ENCODE data around the gene ATXN8OS. TPM values are rescaled to one million over a fixed set of nuclear protein-coding genes. Genes with fewer than 3 reads are reported as not detected.

Gene ATXN8OS
- total RNA-seq, 4 donors from 2014 or later: not detected

- no peak overlapping the region for H3K27ac ChIP-seq
- no peaks in the 10 kb centered on the region for H3K36me3 ChIP-seq
- TF ChIP-seq POLR2A (IDR thresholded peaks at IDR 0.05): no peak
- no peak for DNase-seq (ENCODE audit: low spot score in 2 of 2)
- no peaks in the 10 kb centered on the region for H3K4me1 ChIP-seq
- H3K9me3 ChIP-seq: no peaks in the 10 kb centered on the region
- H3K27me3 ChIP-seq: no peaks in the 10 kb centered on the region
- 81 to 83% methylated on average over 1 of the region's 1 CpG for WGBS, 2 donors
- H3K4me3 ChIP-seq: no peak overlapping the region
Measured at GRCh38 chr13:70172946-70173597, 65.4 kb downstream of the ATXN8OS start.

GRCh38 chr13:70173598-70173959 lies 66.0 kb downstream of the ATXN8OS start:
- Histone ChIP-seq H3K36me3 (no peaks in the 10 kb centered on the region), H3K4me1 (no peaks in the 10 kb centered on the region), H3K9me3 (no peaks in the 10 kb centered on the region), H3K27me3 (no peaks in the 10 kb centered on the region), H3K27ac (no peak overlapping the region), H3K4me3 (no peak overlapping the region)
- 38 to 42% methylated on average over 1 of the region's 1 CpG for WGBS, 2 donors
- no peak for TF ChIP-seq EP300 (IDR thresholded peaks at IDR 0.05)
- TF ChIP-seq POLR2A (IDR thresholded peaks at IDR 0.05): no peak
- TF ChIP-seq, protein P1, sequence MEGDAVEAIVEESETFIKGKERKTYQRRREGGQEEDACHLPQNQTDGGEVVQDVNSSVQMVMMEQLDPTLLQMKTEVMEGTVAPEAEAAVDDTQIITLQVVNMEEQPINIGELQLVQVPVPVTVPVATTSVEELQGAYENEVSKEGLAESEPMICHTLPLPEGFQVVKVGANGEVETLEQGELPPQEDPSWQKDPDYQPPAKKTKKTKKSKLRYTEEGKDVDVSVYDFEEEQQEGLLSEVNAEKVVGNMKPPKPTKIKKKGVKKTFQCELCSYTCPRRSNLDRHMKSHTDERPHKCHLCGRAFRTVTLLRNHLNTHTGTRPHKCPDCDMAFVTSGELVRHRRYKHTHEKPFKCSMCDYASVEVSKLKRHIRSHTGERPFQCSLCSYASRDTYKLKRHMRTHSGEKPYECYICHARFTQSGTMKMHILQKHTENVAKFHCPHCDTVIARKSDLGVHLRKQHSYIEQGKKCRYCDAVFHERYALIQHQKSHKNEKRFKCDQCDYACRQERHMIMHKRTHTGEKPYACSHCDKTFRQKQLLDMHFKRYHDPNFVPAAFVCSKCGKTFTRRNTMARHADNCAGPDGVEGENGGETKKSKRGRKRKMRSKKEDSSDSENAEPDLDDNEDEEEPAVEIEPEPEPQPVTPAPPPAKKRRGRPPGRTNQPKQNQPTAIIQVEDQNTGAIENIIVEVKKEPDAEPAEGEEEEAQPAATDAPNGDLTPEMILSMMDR (IDR thresholded peaks at IDR 0.05): no peak
- no peak for DNase-seq (ENCODE audit: low spot score in 2 of 2)

- Histone ChIP-seq H3K4me3 (no peak overlapping the region), H3K27me3 (no peaks in the 10 kb centered on the region), H3K9me3 (no peaks in the 10 kb centered on the region), H3K4me1 (no peaks in the 10 kb centered on the region), H3K27ac (no peak overlapping the region), H3K36me3 (no peaks in the 10 kb centered on the region)
- WGBS, 2 donors: 73 to 77% methylated on average over 1 of the region's 1 CpG
- TF ChIP-seq, protein P1 (IDR thresholded peaks at IDR 0.05): no peak
- TF ChIP-seq EP300 (IDR thresholded peaks at IDR 0.05): no peak
- TF ChIP-seq POLR2A (IDR thresholded peaks at IDR 0.05): no peak
- DNase-seq (ENCODE audit: low spot score in 2 of 2): no peak
Measured at GRCh38 chr13:70178346-70178745, 70.7 kb downstream of the ATXN8OS start.

Other genes starting within 250 kb of the ATXN8OS start
- gene KLHL1, start 626 bp downstream of the ATXN8OS start, total RNA-seq: not detected

Data from tibial nerve (tissue), 4 donors.